A673 (cell line): ENCODE data around the gene ADAT2.

Source experiments
- EZH2 ChIP-seq: fragments of 200-600 bp; sonication (generic); IDR thresholded peaks from 2 replicates; pipeline ENCODE4 v1.6.1; 2017; ENCODE audit warnings: borderline replicate concordance, low read depth, mild to moderate bottlenecking, mixed read lengths, antibody characterized with exemption, low read length; ENCODE audit not compliant: poor library complexity, severe bottlenecking
- TF ChIP-seq, protein P1 (sequence below): fragments of 300-800, 200-600 bp; sonication (generic); conservative IDR thresholded peaks from 2 replicates; pipeline ENCODE4 v1.5.1; 2017; ENCODE audit warnings: low read depth, mild to moderate bottlenecking, antibody characterized with exemption, low read length, moderate library complexity, mixed read lengths

DNA sequence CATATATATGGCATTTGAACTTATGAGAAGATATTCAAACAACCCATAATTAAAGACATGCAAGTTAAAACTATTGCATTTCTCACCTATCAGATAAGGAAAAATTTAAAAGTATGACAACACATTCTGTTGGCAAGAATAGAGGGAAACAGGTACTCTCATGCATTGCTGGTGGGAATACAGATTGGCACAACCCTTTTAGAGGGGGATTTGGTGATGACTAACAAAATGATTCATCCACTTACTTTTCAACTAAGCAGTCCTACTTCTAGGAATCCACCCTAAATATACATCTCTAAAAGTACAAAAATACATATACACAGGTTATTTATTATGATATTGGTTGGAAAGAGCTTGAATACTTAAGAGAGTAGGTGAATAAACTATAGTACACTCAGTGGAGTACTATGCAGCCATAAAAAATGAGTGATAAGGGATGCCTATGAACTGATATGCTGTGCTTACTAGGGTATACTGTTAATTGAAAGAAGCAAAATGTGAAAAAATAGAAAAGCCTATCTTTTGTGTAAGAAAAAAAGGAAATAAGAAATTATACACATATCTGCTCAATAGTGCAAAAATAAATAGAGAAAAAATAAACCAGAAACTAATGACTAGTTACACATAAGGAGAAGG lies 42.2 kb downstream of the ADAT2 start:
- TF ChIP-seq EZH2, result no peak
- TF ChIP-seq, protein P1, sequence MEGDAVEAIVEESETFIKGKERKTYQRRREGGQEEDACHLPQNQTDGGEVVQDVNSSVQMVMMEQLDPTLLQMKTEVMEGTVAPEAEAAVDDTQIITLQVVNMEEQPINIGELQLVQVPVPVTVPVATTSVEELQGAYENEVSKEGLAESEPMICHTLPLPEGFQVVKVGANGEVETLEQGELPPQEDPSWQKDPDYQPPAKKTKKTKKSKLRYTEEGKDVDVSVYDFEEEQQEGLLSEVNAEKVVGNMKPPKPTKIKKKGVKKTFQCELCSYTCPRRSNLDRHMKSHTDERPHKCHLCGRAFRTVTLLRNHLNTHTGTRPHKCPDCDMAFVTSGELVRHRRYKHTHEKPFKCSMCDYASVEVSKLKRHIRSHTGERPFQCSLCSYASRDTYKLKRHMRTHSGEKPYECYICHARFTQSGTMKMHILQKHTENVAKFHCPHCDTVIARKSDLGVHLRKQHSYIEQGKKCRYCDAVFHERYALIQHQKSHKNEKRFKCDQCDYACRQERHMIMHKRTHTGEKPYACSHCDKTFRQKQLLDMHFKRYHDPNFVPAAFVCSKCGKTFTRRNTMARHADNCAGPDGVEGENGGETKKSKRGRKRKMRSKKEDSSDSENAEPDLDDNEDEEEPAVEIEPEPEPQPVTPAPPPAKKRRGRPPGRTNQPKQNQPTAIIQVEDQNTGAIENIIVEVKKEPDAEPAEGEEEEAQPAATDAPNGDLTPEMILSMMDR, result no peak
